ENCODE measurements around the gene RPS16. TPM values are rescaled to one million over a fixed set of nuclear protein-coding genes. Genes with fewer than 3 reads are reported as not detected.

RPS16 gene
- total RNA-seq, 2 donors from 2014 or later: 1,162 to 1,716 TPM

DNA sequence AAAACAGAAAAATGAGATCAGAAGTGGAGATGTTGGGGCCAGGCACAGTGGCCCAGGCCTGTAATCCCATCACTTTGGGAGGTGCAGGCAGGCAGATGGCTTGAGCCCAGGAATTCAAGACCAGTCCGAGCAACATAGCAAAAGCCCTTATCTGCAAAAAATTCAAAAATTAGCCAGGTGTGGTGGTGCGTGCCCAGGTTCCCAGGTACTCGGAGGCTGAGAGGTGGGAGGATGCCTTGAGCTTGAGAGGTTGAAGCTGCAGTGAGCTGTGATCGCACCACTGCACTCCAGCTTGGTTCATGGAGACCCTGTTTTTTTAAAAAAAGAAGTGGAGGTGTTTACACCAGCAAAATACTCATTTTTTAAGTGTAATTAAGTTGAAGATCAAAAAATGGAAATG, 35.7 kb downstream of the RPS16 start:
- intact Hi-C loops (cut with DNase I): no loop called here
- H3K4me1 ChIP-seq (replicated peaks): peaks cover 13% of the 10 kb centered on the region
- peak overlapping the region; percentile 9 to 31 for H3K27ac ChIP-seq
- TF ChIP-seq POLR2A (IDR thresholded peaks at IDR 0.05): no peak
- TF ChIP-seq, protein P1, sequence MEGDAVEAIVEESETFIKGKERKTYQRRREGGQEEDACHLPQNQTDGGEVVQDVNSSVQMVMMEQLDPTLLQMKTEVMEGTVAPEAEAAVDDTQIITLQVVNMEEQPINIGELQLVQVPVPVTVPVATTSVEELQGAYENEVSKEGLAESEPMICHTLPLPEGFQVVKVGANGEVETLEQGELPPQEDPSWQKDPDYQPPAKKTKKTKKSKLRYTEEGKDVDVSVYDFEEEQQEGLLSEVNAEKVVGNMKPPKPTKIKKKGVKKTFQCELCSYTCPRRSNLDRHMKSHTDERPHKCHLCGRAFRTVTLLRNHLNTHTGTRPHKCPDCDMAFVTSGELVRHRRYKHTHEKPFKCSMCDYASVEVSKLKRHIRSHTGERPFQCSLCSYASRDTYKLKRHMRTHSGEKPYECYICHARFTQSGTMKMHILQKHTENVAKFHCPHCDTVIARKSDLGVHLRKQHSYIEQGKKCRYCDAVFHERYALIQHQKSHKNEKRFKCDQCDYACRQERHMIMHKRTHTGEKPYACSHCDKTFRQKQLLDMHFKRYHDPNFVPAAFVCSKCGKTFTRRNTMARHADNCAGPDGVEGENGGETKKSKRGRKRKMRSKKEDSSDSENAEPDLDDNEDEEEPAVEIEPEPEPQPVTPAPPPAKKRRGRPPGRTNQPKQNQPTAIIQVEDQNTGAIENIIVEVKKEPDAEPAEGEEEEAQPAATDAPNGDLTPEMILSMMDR (IDR thresholded peaks at IDR 0.05): no peak
- no peak for TF ChIP-seq POLR2AphosphoS5 (IDR thresholded peaks at IDR 0.05)
- H3K27me3 ChIP-seq (replicated peaks; ENCODE audit: insufficient read depth): no peaks in the 10 kb centered on the region
- WGBS: 72% methylated on average over 4 of the region's 4 CpGs
- no peaks in the 10 kb centered on the region for H3K9me3 ChIP-seq
- no peak for DNase-seq (ENCODE audit: low spot score)
- no peaks in the 10 kb centered on the region for H3K36me3 ChIP-seq
- H3K4me3 ChIP-seq: no peak overlapping the region

DNA sequence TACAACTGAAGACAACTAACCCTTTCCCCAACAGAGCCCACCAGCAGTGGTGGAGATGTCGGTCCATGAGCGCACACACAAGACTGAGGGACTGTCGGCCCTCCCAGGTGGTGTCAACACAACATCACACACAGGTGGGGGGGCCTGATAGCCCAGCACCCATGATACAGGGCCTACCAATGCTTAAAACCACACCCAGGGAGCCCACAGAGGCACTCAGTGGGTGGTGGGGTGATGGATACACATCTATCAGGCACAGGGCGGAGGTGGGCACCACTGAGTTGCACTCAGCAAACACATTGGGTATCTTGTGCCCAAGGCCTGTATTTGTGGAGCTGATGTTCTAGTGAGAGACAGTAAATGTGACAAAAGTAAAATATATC, 36.1 kb downstream of the RPS16 start:
- Histone ChIP-seq H3K27ac (peak overlapping the region; percentile 9 to 31), H3K4me3 (no peak overlapping the region), H3K4me1 (replicated peaks) (peaks cover 11% of the 10 kb centered on the region), H3K9me3 (no peaks in the 10 kb centered on the region), H3K27me3 (replicated peaks; ENCODE audit: insufficient read depth) (no peaks in the 10 kb centered on the region), H3K36me3 (no peaks in the 10 kb centered on the region)
- DNase-seq (ENCODE audit: low spot score): no peak
- WGBS: 94% methylated on average over 4 of the region's 4 CpGs
- TF ChIP-seq POLR2AphosphoS5 (IDR thresholded peaks at IDR 0.05): no peak
- TF ChIP-seq, protein P1 (IDR thresholded peaks at IDR 0.05): no peak
- TF ChIP-seq POLR2A (IDR thresholded peaks at IDR 0.05): no peak
- intact Hi-C loops (cut with DNase I): loop anchor here (5.0 kb wide), 1 partner anchor 133 kb away; the partner anchor contains the start of gene EID2B

DNA sequence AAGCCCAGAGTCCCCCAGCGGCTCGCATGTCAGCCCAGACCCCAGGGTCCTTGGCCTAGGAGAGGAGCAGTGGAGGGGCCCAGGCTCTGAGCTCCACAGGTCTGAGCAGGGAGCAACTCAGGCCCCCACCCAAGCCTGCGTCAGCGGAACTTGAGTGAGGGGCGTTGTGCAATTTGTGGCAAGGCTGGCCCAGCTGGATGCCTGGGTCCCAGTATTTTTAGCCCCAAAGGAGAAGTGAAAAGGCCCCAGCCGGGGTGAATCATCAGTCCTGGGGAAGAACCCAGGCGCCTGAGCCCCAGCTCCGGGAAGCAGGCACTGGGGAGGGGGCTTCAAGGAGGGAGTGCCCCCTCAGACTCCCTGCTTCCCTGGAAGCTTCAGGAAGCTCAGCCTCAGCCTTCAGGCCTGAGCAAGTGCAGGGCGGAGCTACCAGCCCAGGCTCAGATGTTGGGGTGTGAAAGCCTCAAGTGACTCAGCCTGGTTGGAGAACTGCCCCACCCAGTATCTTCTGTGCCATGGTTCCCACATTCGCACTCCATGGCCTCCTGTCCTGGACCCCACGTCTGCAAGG, 37.4 kb downstream of the RPS16 start:
- H3K4me1 ChIP-seq (replicated peaks): peaks cover 5% of the 10 kb centered on the region
- peaks cover 0 to 7% of the 10 kb centered on the region in 2 donors for H3K36me3 ChIP-seq
- intact Hi-C loops (cut with DNase I): loop anchor here (1.0 to 5.0 kb wide), 2 partner anchors 13 to 134 kb away; partner anchors contain the start of gene EID2B
- TF ChIP-seq POLR2AphosphoS5 (IDR thresholded peaks at IDR 0.05) (peak; percentile 19), POLR2A (IDR thresholded peaks at IDR 0.05) (peak; percentile 15)
- TF ChIP-seq, protein P1 (IDR thresholded peaks at IDR 0.05): no peak
- 68% methylated on average over 11 of the region's 11 CpGs for WGBS
- H3K4me3 ChIP-seq: no peak overlapping the region
- DNase-seq (ENCODE audit: low spot score): no peak
- no peaks in the 10 kb centered on the region for H3K27me3 ChIP-seq (replicated peaks; ENCODE audit: insufficient read depth)
- peak overlapping the region; percentile 67 to 83 for H3K27ac ChIP-seq
- no peaks in the 10 kb centered on the region for H3K9me3 ChIP-seq

DNA sequence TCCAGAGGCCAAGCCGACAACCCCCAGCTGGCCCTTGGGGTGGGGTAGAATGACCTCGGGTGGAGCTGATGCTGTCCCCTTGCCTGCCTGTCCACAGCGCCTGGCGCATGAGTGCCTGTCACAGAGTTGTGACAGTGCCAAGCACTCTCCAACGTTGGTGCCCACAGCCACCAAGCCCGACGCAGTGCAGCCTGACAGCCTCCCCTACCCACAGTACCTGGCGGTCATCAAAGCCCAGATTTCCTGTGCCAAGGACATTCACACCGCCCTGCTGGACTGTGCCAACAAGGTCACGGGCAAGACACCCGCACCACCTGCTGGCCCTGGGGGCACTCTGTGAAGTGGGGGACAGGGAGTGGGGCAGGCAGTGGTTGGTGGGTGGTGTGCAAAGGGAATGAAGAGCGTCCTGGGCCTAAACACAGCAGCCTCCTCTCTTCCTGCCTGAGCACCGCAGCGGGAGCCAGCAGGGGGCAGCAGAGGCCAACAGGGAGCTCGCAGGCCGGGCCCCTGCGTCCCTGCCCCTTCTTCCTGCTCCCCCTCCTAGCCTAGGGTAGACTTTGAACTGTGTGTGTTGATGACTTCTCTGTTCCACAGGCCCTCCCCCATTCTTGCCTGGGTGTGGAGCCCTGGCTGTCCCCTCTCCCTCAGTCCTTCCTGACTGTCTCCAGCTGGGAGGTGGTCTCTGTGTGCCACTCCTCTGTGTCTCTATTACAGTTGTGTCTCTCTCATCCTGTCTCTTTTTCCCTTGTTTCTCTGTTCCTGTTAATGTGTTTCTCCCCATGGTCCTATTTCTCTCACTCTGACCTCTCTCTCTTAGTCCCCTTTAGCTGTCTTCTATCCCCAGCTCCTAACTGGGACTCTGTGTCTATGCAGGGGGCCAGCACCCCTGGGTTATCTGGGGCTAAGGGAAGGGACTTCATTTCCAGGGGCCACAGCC, 38.1 kb downstream of the RPS16 start:
- H3K4me1 ChIP-seq (replicated peaks): peaks cover 5% of the 10 kb centered on the region
- peaks cover 0 to 7% of the 10 kb centered on the region in 2 donors for H3K36me3 ChIP-seq
- WGBS: 32% methylated on average over 17 of the region's 17 CpGs
- peak overlapping the region; percentile 67 to 83 for H3K27ac ChIP-seq
- intact Hi-C loops (cut with DNase I): loop anchor here (1.0 to 5.0 kb wide), 2 partner anchors 14 to 135 kb away; partner anchors contain the start of gene EID2B
- TF ChIP-seq POLR2A (IDR thresholded peaks at IDR 0.05) (no peak), POLR2AphosphoS5 (IDR thresholded peaks at IDR 0.05) (peak; percentile 84)
- TF ChIP-seq, protein P1 (IDR thresholded peaks at IDR 0.05): peak; percentile 84 to 99 (median 99)
- no peaks in the 10 kb centered on the region for H3K27me3 ChIP-seq (replicated peaks; ENCODE audit: insufficient read depth)
- no peak overlapping the region for H3K4me3 ChIP-seq
- DNase-seq (ENCODE audit: low spot score): peak; percentile 85
- no peaks in the 10 kb centered on the region for H3K9me3 ChIP-seq

All from prostate gland (tissue), 2 donors.